Measurements from ENCODE around the gene NRROS.

DNA sequence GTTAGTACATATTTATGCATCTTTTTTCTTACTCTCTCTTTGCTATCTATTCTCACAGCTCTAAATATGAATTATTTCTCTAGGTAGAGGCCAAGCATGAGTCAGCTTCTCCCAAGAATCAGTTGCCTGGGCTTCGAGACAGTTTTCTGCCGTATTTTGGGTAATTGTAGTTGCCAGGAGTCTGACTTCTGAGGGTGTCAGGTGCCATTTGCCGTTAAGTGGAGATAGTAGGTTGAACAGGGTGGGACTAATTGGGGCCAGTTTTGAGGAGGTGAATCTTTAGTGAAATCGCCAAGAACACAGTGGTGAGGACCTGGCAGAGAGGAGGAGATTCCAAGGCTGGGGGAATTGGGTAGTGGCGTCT, 7.8 kb upstream of the NRROS start:
- TF ChIP-seq, protein P1, sequence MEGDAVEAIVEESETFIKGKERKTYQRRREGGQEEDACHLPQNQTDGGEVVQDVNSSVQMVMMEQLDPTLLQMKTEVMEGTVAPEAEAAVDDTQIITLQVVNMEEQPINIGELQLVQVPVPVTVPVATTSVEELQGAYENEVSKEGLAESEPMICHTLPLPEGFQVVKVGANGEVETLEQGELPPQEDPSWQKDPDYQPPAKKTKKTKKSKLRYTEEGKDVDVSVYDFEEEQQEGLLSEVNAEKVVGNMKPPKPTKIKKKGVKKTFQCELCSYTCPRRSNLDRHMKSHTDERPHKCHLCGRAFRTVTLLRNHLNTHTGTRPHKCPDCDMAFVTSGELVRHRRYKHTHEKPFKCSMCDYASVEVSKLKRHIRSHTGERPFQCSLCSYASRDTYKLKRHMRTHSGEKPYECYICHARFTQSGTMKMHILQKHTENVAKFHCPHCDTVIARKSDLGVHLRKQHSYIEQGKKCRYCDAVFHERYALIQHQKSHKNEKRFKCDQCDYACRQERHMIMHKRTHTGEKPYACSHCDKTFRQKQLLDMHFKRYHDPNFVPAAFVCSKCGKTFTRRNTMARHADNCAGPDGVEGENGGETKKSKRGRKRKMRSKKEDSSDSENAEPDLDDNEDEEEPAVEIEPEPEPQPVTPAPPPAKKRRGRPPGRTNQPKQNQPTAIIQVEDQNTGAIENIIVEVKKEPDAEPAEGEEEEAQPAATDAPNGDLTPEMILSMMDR (IDR thresholded peaks at IDR 0.05): no peak
- TF ChIP-seq POLR2AphosphoS5 (IDR thresholded peaks at IDR 0.05) (no peak), POLR2A (IDR thresholded peaks at IDR 0.05) (no peak), EP300 (IDR thresholded peaks at IDR 0.05) (no peak)
